Peyer's patch (tissue), 4 donors: ENCODE data around the gene ENPEP. TPM values are rescaled to one million over a fixed set of nuclear protein-coding genes. Genes with fewer than 3 reads are reported as not detected.

Experiments used
- DNase-seq, 3 donors: peaks; one replicate each; pipeline ENCODE4 v3.0.0-alpha.2; 2017 to 2019
- H3K27ac ChIP-seq, 4 donors: fragments of 200-600 bp; sonication (generic); one replicate each; pipeline ENCODE4 v1.5.1; 2016 to 2019
- H3K27me3 ChIP-seq, 2 donors: fragments of 200-600 bp; sonication (generic); one replicate each; pipeline ENCODE4 v1.5.1; 2019
- H3K36me3 ChIP-seq, 3 donors: fragments of 200-600 bp; sonication (generic); one replicate each; pipeline ENCODE4 v1.5.1; 2016 to 2019
- H3K4me1 ChIP-seq, 4 donors: fragments of 200-600 bp; sonication (generic); one replicate each; pipeline ENCODE4 v1.5.1; 2016 to 2019
- H3K4me3 ChIP-seq, 4 donors: fragments of 200-600 bp; sonication (generic); 1 replicate in 3 of 4; 2 replicates in 1 of 4; pipeline ENCODE4 v1.5.1; 2016 to 2019; ENCODE audit warnings: mild to moderate bottlenecking in 1 of 4
- H3K9me3 ChIP-seq, 4 donors: fragments of 200-600 bp; sonication (generic); one replicate each; pipeline ENCODE4 v1.5.1; 2016 to 2019; ENCODE audit warnings: mild to moderate bottlenecking in 1 of 4
- CTCF ChIP-seq, 6 experiments: fragments of 450-650 bp in 4 of 6; fragments of 200-600 bp in 2 of 6; sonication (generic) in 1 of 6; IDR thresholded peaks; one replicate each; pipeline ENCODE4 v1.5.1; 2017 to 2019; ENCODE audit warnings: antibody characterized with exemption in 6 of 6, mild to moderate bottlenecking in 3 of 6, moderate library complexity in 1 of 6
- POLR2A ChIP-seq, 2 donors: fragments of 450-650 bp; IDR thresholded peaks; one replicate each; pipeline ENCODE4 v1.5.1; 2017; ENCODE audit warnings: antibody characterized with exemption in 2 of 2, mild to moderate bottlenecking in 2 of 2, moderate library complexity in 2 of 2
- total RNA-seq, 4 donors: library from RNA; depleted of rRNA; stranded (reverse); fragments of >200 nt; gene quantifications; one replicate each; pipeline ENCODE4 v1.1.0, GENCODE V29; 2016

The ENPEP gene
- total RNA-seq, 4 donors from 2014 or later = 27.2 to 751 (median 412) TPM

DNA sequence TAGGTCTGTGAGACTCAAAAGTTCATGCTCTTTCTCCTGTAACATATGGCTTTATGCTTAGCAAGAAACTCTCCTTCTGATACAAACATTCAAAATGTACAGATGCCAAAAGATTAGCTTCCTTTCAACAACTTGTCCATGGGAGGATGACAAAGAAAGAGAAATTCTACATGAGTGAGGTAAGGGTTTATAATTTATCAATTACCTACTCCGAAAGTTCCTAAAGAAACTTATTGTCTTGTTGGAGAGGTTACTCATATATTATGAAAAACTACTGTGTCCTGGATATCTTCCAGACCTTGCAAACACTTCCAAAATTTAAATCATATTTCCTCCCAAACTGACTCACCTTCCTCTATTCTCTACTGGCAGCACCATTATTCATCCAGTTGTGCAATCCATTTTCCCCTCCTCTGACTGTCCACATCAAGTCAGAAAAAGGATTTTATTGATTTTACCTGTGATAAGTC lies 65.1 kb downstream of the ENPEP start:
- Histone ChIP-seq H3K4me1 (no peaks in the 10 kb centered on the region), H3K36me3 (peaks cover 0 to 35% (median 0%) of the 10 kb centered on the region in 3 donors), H3K9me3 (no peaks in the 10 kb centered on the region), H3K4me3 (no peak overlapping the region), H3K27ac (no peak overlapping the region), H3K27me3 (no peaks in the 10 kb centered on the region)
- DNase-seq = no peak
- no peak for TF ChIP-seq CTCF (IDR thresholded peaks at IDR 0.05)
- TF ChIP-seq POLR2A (IDR thresholded peaks at IDR 0.05) = no peak

- H3K27ac ChIP-seq = no peak overlapping the region
These were observed 67.6 kb downstream of the ENPEP start for GRCh38 chr4:110543577-110543976.

DNA sequence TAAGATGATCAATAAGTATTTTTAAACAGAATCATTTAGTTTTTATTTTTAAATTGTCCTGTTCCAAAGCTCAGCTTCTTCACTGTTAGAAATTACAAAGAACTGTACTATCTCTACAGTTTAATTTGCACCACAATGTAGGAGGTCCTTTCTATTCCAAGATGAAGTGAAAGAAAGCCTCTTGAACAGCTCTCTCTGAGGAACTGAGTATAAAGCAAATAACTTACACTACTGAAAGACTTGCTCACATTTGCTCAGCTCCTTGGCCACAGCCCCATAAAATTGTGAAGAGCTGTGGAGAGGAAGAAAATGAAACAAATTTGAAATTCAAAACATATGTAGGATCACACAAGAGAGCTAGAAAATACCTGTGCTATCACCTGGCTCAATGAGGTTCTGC lies 68.6 kb downstream of the ENPEP start:
- no peaks in the 10 kb centered on the region for H3K4me1 ChIP-seq
- no peak for DNase-seq
- peaks cover 0 to 25% (median 0%) of the 10 kb centered on the region in 3 donors for H3K36me3 ChIP-seq
- TF ChIP-seq POLR2A (IDR thresholded peaks at IDR 0.05) = no peak
- no peak for TF ChIP-seq CTCF (IDR thresholded peaks at IDR 0.05)
- H3K4me3 ChIP-seq = no peak overlapping the region
- no peaks in the 10 kb centered on the region for H3K27me3 ChIP-seq
- no peak overlapping the region for H3K27ac ChIP-seq
- H3K9me3 ChIP-seq = no peaks in the 10 kb centered on the region

More at GRCh38 chr4:110543577-110543976, 67.6 kb downstream of the ENPEP start:
- Histone ChIP-seq H3K4me3 (no peak overlapping the region), H3K4me1 (no peaks in the 10 kb centered on the region), H3K9me3 (no peaks in the 10 kb centered on the region), H3K36me3 (peaks cover 0 to 25% (median 0%) of the 10 kb centered on the region in 3 donors), H3K27me3 (no peaks in the 10 kb centered on the region)
- DNase-seq = no peak
- TF ChIP-seq POLR2A (IDR thresholded peaks at IDR 0.05) = no peak
- no peak for TF ChIP-seq CTCF (IDR thresholded peaks at IDR 0.05)

DNA sequence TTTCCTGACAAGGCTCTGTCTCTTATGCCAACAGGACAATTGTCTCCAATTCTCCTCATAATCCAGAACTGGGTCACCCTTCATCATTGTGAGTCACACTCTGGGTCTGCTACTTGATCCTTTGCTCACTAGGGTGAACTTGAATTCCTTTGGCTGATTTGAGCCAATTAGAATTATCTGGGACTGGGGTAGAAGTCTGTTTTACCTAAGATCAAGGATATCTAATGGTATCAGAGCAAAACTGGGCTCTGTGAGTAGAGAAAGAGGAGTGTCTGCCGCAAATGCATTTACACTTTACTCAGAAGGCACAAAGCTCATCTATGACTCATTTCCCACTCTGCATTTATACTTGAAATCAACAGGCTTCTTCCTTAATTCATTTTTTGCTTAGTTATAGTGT lies 74.3 kb downstream of the ENPEP start:
- peak overlapping the region in 1 of 4 donors; percentile 6 for H3K27ac ChIP-seq
- H3K9me3 ChIP-seq = no peaks in the 10 kb centered on the region
- no peaks in the 10 kb centered on the region for H3K4me1 ChIP-seq
- H3K36me3 ChIP-seq = peaks cover 0 to 29% (median 0%) of the 10 kb centered on the region in 3 donors
- TF ChIP-seq CTCF (IDR thresholded peaks at IDR 0.05) (no peak), POLR2A (IDR thresholded peaks at IDR 0.05) (no peak)
- H3K4me3 ChIP-seq = no peak overlapping the region
- H3K27me3 ChIP-seq = no peaks in the 10 kb centered on the region
- no peak for DNase-seq

DNA sequence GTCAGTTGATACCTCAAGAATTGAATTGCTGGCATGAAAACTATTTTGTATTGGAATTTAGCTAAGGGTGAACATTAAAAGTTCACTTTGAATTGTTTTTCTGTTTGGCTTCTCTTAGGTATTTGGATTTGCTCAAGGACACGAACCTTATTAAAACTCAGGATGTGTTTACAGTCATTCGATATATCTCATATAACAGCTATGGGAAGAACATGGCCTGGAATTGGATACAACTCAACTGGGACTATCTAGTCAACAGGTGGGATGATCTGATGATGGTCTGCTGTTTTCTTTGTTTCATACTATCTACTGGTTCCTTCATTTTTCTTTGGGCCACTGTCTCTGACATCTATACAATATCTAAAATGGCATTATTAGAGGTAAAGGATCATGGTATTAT lies 77.2 kb downstream of the ENPEP start:
- DNase-seq = no peak
- H3K4me3 ChIP-seq = no peak overlapping the region

More for the DNA sequence above, 77.2 kb downstream of the ENPEP start:
- Histone ChIP-seq H3K27ac (no peak overlapping the region), H3K9me3 (no peaks in the 10 kb centered on the region), H3K27me3 (no peaks in the 10 kb centered on the region), H3K36me3 (peaks cover 0 to 18% (median 0%) of the 10 kb centered on the region in 3 donors), H3K4me1 (no peaks in the 10 kb centered on the region)
- no peak for TF ChIP-seq CTCF (IDR thresholded peaks at IDR 0.05)
- TF ChIP-seq POLR2A (IDR thresholded peaks at IDR 0.05) = no peak
